Caco-2 (cell line): ENCODE results near the gene CDC123. TPM values are rescaled to one million over a fixed set of nuclear protein-coding genes. Genes with fewer than 3 reads are reported as not detected.
"Not testable (repeated sequence)": the region's sequence is repeated elsewhere in the genome, so short reads cannot be mapped to it uniquely, and the experiment has no call there.

ENCODE experiments used
- BruUV-seq: library from RNA; stranded (reverse); fragments of 400-500 nt; replicated peaks from 2 replicates; lab custom pipeline; 2021; lab: Mats Ljungman, UMichigan
- CTCF ChIA-PET: fragments of 300-600 bp; sonication (Branson Sonifier 250); formaldehyde crosslinking; loops from one replicate; lab custom pipeline; 2022; ENCODE audit warnings: antibody characterized with exemption; lab: Charles Lee
- POLR2A ChIA-PET: fragments of 300-600 bp; sonication (Branson Sonifier 250); formaldehyde crosslinking; loops from one replicate; lab custom pipeline; 2022; ENCODE audit warnings: antibody characterized with exemption; lab: Charles Lee
- DNase-seq, 2 experiments: peaks; one replicate each; pipeline versions ENCODE4 v3.0.0 to v3.0.0-alpha.2; 2020 to 2022
- H3K27me3 ChIP-seq: replicated peaks from 2 replicates; pipeline ENCODE4 v1.6.0; 2011; ENCODE audit warnings: low read length; ENCODE audit not compliant: control insufficient read depth, insufficient read depth
- H3K36me3 ChIP-seq: 2 replicates; pipeline ENCODE4 v1.5.1; 2011; ENCODE audit warnings: low read length; ENCODE audit not compliant: control insufficient read depth, insufficient read depth
- H3K4me1 ChIP-seq: fragments of 250-450 bp; sonication (Bioruptor Pico); 2 replicates; pipeline ENCODE4 v1.5.1; 2020; ENCODE audit warnings: mild to moderate bottlenecking
- H3K4me3 ChIP-seq: 2 replicates; pipeline ENCODE4 v1.5.1; 2011; ENCODE audit warnings: low read depth, mild to moderate bottlenecking, control low read depth, low read length
- H3K9me3 ChIP-seq: fragments of 250-450 bp; sonication (Bioruptor Pico); 2 replicates; pipeline ENCODE4 v1.5.1; 2020; ENCODE audit warnings: mild to moderate bottlenecking, moderate library complexity
- H3K27ac Mint-ChIP-seq: one replicate; pipeline ENCODE4 v1.8.0; 2022; ENCODE audit warnings: mixed read lengths; ENCODE audit not compliant: unreplicated experiment
- H3K27me3 Mint-ChIP-seq: one replicate; pipeline ENCODE4 v1.8.0; 2022; ENCODE audit warnings: mixed read lengths; ENCODE audit not compliant: insufficient read depth, unreplicated experiment
- H3K36me3 Mint-ChIP-seq: one replicate; pipeline ENCODE4 v1.8.0; 2022; ENCODE audit warnings: mild to moderate bottlenecking, mixed read lengths; ENCODE audit not compliant: insufficient read depth, unreplicated experiment
- H3K4me1 Mint-ChIP-seq: one replicate; pipeline ENCODE4 v1.8.0; 2022; ENCODE audit warnings: low read depth, mixed read lengths; ENCODE audit not compliant: unreplicated experiment
- H3K4me3 Mint-ChIP-seq: one replicate; pipeline ENCODE4 v1.8.0; 2022; ENCODE audit warnings: mild to moderate bottlenecking, moderate library complexity, mixed read lengths; ENCODE audit not compliant: unreplicated experiment
- H3K9me3 Mint-ChIP-seq: one replicate; pipeline ENCODE4 v1.8.0; 2022; ENCODE audit warnings: mixed read lengths; ENCODE audit not compliant: unreplicated experiment
- intact Hi-C: fragments of 100-400 bp; cut with micrococcal nuclease; formaldehyde crosslinking; loops from one replicate; pipeline ENCODE4 v1.10.0; 2022; ENCODE audit not compliant: unreplicated experiment
- total RNA-seq: library from RNA; stranded (reverse); gene quantifications from 2 replicates; pipeline ENCODE4 v1.2.3, GENCODE V29; 2022
- TF ChIP-seq, protein P1 (sequence below), 2 experiments: fragments of 200-600 bp in 1 of 2; IDR thresholded peaks; 1 replicate in 1 of 2; 2 replicates in 1 of 2; pipeline versions ENCODE4 v1.5.1 to v1.8.0; 2011 to 2022; ENCODE audit warnings: antibody characterized with exemption in 1 of 2, control low read depth in 1 of 2, inconsistent platforms in 1 of 2, low read depth in 1 of 2, low read length in 1 of 2, mild to moderate bottlenecking in 1 of 2, moderate library complexity in 1 of 2; ENCODE audit not compliant: insufficient read depth in 1 of 2, severe bottlenecking in 1 of 2, unreplicated experiment in 1 of 2

Gene CDC123
- total RNA-seq, 1 experiment from 2014 or later, result 190 TPM

DNA sequence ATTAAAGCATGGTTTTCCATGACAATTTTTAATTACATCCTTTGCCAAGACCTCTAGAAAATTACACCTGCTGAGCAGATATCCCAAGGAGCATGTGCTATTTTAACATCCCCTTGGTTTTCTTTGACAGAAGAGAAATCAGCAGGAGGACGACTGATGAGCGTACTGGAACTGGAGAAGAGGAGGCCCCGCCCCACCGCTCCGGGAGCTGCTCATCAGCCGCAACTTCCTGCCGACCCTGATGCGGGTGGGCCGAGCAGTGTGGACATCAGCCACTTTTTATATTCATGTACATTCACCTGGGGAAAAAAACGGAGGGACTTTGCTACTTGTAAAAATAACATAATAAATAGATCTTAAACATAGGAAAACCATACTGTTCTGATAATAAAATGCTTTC lies 54.2 kb downstream of the CDC123 start:
- Histone ChIP-seq H3K9me3 (no peaks in the 10 kb centered on the region), H3K36me3 (peaks cover 4% of the 10 kb centered on the region), H3K4me3 (no peak overlapping the region), H3K27me3 (no peaks in the 10 kb centered on the region), H3K4me1 (0 out of 2 replicates have a peak, but pooled peaks cover 2% of the 10 kb centered on the region)
- no peak overlapping the region for H3K27ac Mint-ChIP-seq
- H3K4me1 Mint-ChIP-seq, result no peaks in the 10 kb centered on the region
- CTCF ChIA-PET, result no interaction called here
- no peaks in the 10 kb centered on the region for H3K27me3 Mint-ChIP-seq
- intact Hi-C loops, result no loop called here
- TF ChIP-seq, protein P1, sequence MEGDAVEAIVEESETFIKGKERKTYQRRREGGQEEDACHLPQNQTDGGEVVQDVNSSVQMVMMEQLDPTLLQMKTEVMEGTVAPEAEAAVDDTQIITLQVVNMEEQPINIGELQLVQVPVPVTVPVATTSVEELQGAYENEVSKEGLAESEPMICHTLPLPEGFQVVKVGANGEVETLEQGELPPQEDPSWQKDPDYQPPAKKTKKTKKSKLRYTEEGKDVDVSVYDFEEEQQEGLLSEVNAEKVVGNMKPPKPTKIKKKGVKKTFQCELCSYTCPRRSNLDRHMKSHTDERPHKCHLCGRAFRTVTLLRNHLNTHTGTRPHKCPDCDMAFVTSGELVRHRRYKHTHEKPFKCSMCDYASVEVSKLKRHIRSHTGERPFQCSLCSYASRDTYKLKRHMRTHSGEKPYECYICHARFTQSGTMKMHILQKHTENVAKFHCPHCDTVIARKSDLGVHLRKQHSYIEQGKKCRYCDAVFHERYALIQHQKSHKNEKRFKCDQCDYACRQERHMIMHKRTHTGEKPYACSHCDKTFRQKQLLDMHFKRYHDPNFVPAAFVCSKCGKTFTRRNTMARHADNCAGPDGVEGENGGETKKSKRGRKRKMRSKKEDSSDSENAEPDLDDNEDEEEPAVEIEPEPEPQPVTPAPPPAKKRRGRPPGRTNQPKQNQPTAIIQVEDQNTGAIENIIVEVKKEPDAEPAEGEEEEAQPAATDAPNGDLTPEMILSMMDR (IDR thresholded peaks at IDR 0.05; ENCODE audit: insufficient read depth in 1 of 2, low read depth in 1 of 2, low read length in 1 of 2, severe bottlenecking in 1 of 2, unreplicated experiment in 1 of 2), result no peak
- POLR2A ChIA-PET, result no interaction called here
- TSS peak; percentile 69 for BruUV-seq
- H3K36me3 Mint-ChIP-seq, result peaks cover 70% of the 10 kb centered on the region
- DNase-seq, result no peak
- H3K4me3 Mint-ChIP-seq, result no peak overlapping the region
- H3K9me3 Mint-ChIP-seq, result no peaks in the 10 kb centered on the region

DNA sequence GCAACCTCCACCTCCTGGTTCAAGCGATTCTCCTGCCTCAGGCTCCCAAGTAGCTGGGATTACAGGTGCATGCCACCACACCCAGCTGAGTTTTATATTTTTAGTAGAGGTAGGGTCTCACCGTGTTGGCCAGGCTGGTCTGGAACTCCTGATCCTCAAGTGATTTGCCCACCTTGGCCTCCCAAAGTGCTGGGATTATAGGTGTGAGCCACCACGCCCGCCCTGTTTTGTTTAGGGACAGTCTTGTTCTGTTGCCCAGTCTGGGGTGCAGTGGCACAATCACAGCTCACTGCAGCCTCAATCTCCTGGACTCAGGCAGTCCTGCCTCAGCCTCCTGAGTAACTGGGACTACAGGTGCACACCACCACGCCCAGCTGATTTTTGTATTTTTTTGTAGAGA lies 54.7 kb downstream of the CDC123 start:
- intact Hi-C loops, H3K9me3 Mint-ChIP-seq, H3K27me3 ChIP-seq, CTCF ChIA-PET, BruUV-seq, H3K36me3 ChIP-seq, H3K4me1 ChIP-seq, H3K27me3 Mint-ChIP-seq, H3K4me3 Mint-ChIP-seq, H3K4me1 Mint-ChIP-seq, DNase-seq, POLR2A ChIA-PET, H3K4me3 ChIP-seq, H3K9me3 ChIP-seq, H3K27ac Mint-ChIP-seq: not testable (repeated sequence)
- H3K36me3 Mint-ChIP-seq, result peaks cover 64% of the 10 kb centered on the region

DNA sequence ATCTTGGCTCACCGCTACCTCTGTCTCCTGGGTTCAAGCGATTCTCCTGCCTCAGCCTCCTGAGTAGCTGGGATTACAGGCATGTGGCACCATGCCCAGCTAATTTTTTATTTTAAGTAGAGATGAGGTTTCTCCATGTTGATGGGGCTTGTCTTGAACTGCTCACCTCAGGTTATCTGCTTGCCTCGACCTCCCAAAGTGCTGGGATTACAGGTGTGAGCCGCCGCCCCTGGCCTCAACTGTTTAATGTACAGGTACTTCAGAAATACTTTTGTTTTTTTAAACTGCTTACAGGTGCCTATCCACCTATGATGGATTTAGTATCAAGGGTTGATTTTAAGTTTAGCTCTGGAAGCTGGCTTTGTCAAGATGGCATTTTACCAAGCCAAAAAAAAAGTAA lies 55.6 kb downstream of the CDC123 start:
- intact Hi-C loops, result no loop called here
- Mint-ChIP-seq H3K4me3 (no peak overlapping the region), H3K27me3 (no peaks in the 10 kb centered on the region), H3K9me3 (no peaks in the 10 kb centered on the region), H3K27ac (no peak overlapping the region), H3K36me3 (peaks cover 56% of the 10 kb centered on the region), H3K4me1 (no peaks in the 10 kb centered on the region)
- Histone ChIP-seq H3K9me3 (no peaks in the 10 kb centered on the region), H3K4me1 (0 out of 2 replicates have a peak, but pooled peaks cover 3% of the 10 kb centered on the region), H3K4me3 (no peak overlapping the region), H3K36me3 (no peaks in the 10 kb centered on the region; the same call in 1 of the 2 replicates), H3K27me3 (no peaks in the 10 kb centered on the region)
- CTCF ChIA-PET, result interaction anchor here (1.3 kb wide), 1 partner anchor 405 kb away, joined by 4 read pairs; no protein-coding TSS in a partner anchor
- POLR2A ChIA-PET, result no interaction called here
- TF ChIP-seq, protein P1 (IDR thresholded peaks at IDR 0.05; ENCODE audit: insufficient read depth in 1 of 2, low read depth in 1 of 2, low read length in 1 of 2, severe bottlenecking in 1 of 2, unreplicated experiment in 1 of 2), result no peak
- no TSS peak for BruUV-seq
- DNase-seq, result no peak
